Endothelial cell of umbilical vein (primary cell): ENCODE data around the gene CEACAM16. TPM values are rescaled to one million over a fixed set of nuclear protein-coding genes. Genes with fewer than 3 reads are reported as not detected.

Experiments used
- BruUV-seq: library from RNA; stranded (reverse); fragments of 400-500 nt; replicated peaks from 2 replicates; lab custom pipeline; 2021; lab: Mats Ljungman, UMichigan
- CTCF ChIA-PET: fragments of 300-600, 350-600 bp; sonication (Branson Sonifier 250); formaldehyde crosslinking; loops from one replicate; lab custom pipeline; 2021; ENCODE audit warnings: antibody characterized with exemption, inconsistent platforms; lab: Charles Lee
- POLR2A ChIA-PET: fragments of 300-600, 350-600 bp; sonication (Branson Sonifier 250); formaldehyde crosslinking; loops from one replicate; lab custom pipeline; 2021; ENCODE audit warnings: antibody characterized with exemption, inconsistent platforms; lab: Charles Lee
- DNase-seq: peaks from one replicate; pipeline ENCODE4 v3.0.0-alpha.2; 2011; ENCODE audit warnings: low read depth, low spot score
- FAIRE-seq: peaks from 2 replicates; lab custom pipeline; 2011; peaks lifted over from hg19 to GRCh38; lab: Jason Lieb, UNC
- H2AFZ ChIP-seq: 2 replicates; pipeline ENCODE4 v1.6.0; 2012; ENCODE audit warnings: low read depth, low read length, control low read depth, inconsistent platforms
- H3K27ac ChIP-seq: 2 replicates; pipeline ENCODE4 v1.5.1; 2011; ENCODE audit warnings: low read depth, mild to moderate bottlenecking, control low read depth, low read length, moderate library complexity; ENCODE audit not compliant: insufficient read depth
- H3K27me3 ChIP-seq, 2 experiments: 2 replicates each; pipeline versions ENCODE4 v1.6.0 to v1.6.1; 2011; ENCODE audit warnings: low read length in 2 of 2, mixed read lengths in 1 of 2; ENCODE audit not compliant: control insufficient read depth in 2 of 2, insufficient read depth in 2 of 2
- H3K36me3 ChIP-seq, 2 experiments: 2 replicates in 1 of 2; 3 replicates in 1 of 2; pipeline ENCODE4 v1.5.1; 2011; ENCODE audit warnings: low read length in 2 of 2, mild to moderate bottlenecking in 1 of 2, moderate library complexity in 1 of 2; ENCODE audit not compliant: control insufficient read depth in 2 of 2, insufficient read depth in 2 of 2; ENCODE audit errors: extremely low read depth in 1 of 2
- H3K4me1 ChIP-seq: 3 replicates; pipeline ENCODE4 v1.5.1; 2011; ENCODE audit warnings: mild to moderate bottlenecking, low read length; ENCODE audit not compliant: control insufficient read depth, insufficient read depth; ENCODE audit errors: extremely low read depth
- H3K4me2 ChIP-seq: 2 replicates; pipeline ENCODE4 v1.6.1; 2011; ENCODE audit warnings: low read length, control low read depth, mixed read lengths; ENCODE audit not compliant: insufficient read depth
- H3K4me3 ChIP-seq, 3 experiments: fragments of 200-600 bp in 1 of 3; sonication (generic), shearing (Covaris generic) in 1 of 3; replicated peaks in 1 of 3; 2 replicates each; pipeline ENCODE4 v1.5.1; 2011 to 2016; ENCODE audit warnings: control low read depth in 3 of 3, low read length in 3 of 3, mild to moderate bottlenecking in 2 of 3, inconsistent platforms in 1 of 3, low read depth in 1 of 3, moderate library complexity in 1 of 3; ENCODE audit not compliant: insufficient read depth in 1 of 3
- H3K79me2 ChIP-seq: 2 replicates; pipeline ENCODE4 v1.6.0; 2012; ENCODE audit warnings: low read length, inconsistent platforms; ENCODE audit not compliant: control insufficient read depth, insufficient read depth
- H3K9ac ChIP-seq: replicated peaks from 2 replicates; pipeline ENCODE3; 2011; ENCODE audit warnings: low read length, control low read depth; ENCODE audit not compliant: insufficient read depth; ENCODE audit errors: extremely low read depth
- H3K9me1 ChIP-seq: replicated peaks from 3 replicates; pipeline ENCODE4 v1.6.0; 2011; ENCODE audit warnings: mild to moderate bottlenecking, low read length; ENCODE audit not compliant: control insufficient read depth, insufficient read depth; ENCODE audit errors: extremely low read depth
- H3K9me3 ChIP-seq: replicated peaks from 2 replicates; pipeline ENCODE4 v1.5.1; 2012; ENCODE audit warnings: low read length, inconsistent platforms; ENCODE audit not compliant: control insufficient read depth, insufficient read depth
- H4K20me1 ChIP-seq: replicated peaks from 2 replicates; pipeline ENCODE3; 2011; ENCODE audit warnings: mild to moderate bottlenecking, low read length; ENCODE audit not compliant: control insufficient read depth, insufficient read depth; ENCODE audit errors: extremely low read depth
- CTCF ChIP-seq, 2 donors: IDR thresholded peaks; 1 replicate in 1 of 2; 2 replicates in 1 of 2; pipeline ENCODE4 v1.5.1; 2011; ENCODE audit warnings: low read length in 2 of 2, mild to moderate bottlenecking in 2 of 2, moderate library complexity in 2 of 2, control low read depth in 1 of 2, inconsistent platforms in 1 of 2, low read depth in 1 of 2; ENCODE audit not compliant: insufficient read depth in 1 of 2; ENCODE audit errors: extremely low read depth in 1 of 2
- EZH2 ChIP-seq: IDR thresholded peaks from 2 replicates; pipeline ENCODE4 v1.6.1; 2012; ENCODE audit warnings: borderline replicate concordance, low read depth, mild to moderate bottlenecking, moderate library complexity, low read length, inconsistent platforms; ENCODE audit not compliant: severe bottlenecking
- FOS ChIP-seq: IDR thresholded peaks from 2 replicates; pipeline ENCODE4 v1.6.1; 2011; ENCODE audit warnings: mild to moderate bottlenecking, low read length, moderate library complexity, borderline replicate concordance; ENCODE audit not compliant: insufficient read depth
- GATA2 ChIP-seq: IDR thresholded peaks from 2 replicates; pipeline ENCODE4 v1.7.0; 2011; ENCODE audit warnings: low read depth, mild to moderate bottlenecking, moderate library complexity, mixed read lengths, low read length; ENCODE audit not compliant: insufficient read length, insufficient read depth
- JUN ChIP-seq: IDR thresholded peaks from 2 replicates; pipeline ENCODE4 v1.6.1; 2011; ENCODE audit warnings: borderline replicate concordance, low read depth; ENCODE audit not compliant: insufficient read length, insufficient read depth
- MYC ChIP-seq: IDR thresholded peaks from one replicate; pipeline ENCODE4 v1.6.1; 2011; ENCODE audit warnings: mild to moderate bottlenecking, low read depth, low read length
- POLR2A ChIP-seq: IDR thresholded peaks from 2 replicates; pipeline ENCODE4 v1.6.1; 2012; ENCODE audit warnings: low read depth, mild to moderate bottlenecking, control low read depth, low read length
- POLR2AphosphoS5 ChIP-seq: IDR thresholded peaks from 2 replicates; pipeline ENCODE4 v1.6.1; 2012; ENCODE audit warnings: low read depth, mild to moderate bottlenecking, control low read depth, low read length, moderate library complexity; ENCODE audit not compliant: insufficient read depth
- dilution Hi-C: fragments of 300-500 bp; cut with MboI; formaldehyde crosslinking; loops from one replicate; pipeline ENCODE4 v1.15.0; 2019; ENCODE audit warnings: low sequenced_read_pairs; ENCODE audit not compliant: extremely low pct_ligation_motif_present
- intact Hi-C: fragments of 100-400 bp; cut with micrococcal nuclease; formaldehyde crosslinking; loops from one replicate; pipeline ENCODE4 v1.10.0; 2022
- polyA plus RNA-seq, 4 experiments: library from polyadenylated mRNA; depleted of rRNA in 3 of 4; stranded (reverse) in 3 of 4; unstranded in 1 of 4; fragments of >200 nt; gene quantifications; 2 replicates each; pipeline versions ENCODE4 v1.2.1 to v1.2.3, GENCODE V29; 2011 to 2012; ENCODE audit warnings: missing spikeins in 1 of 4
- total RNA-seq: library from RNA; stranded (reverse); gene quantifications from 2 replicates; pipeline ENCODE4 v1.2.3, GENCODE V29; 2021
- TF ChIP-seq, protein P1 (sequence below): IDR thresholded peaks from 2 replicates; pipeline ENCODE4 v1.6.1; 2011; ENCODE audit not compliant: insufficient read depth, insufficient read length

CEACAM16 gene
- total and polyA plus RNA-seq, 2 donors (not counting 3 experiments of a cell fraction or from before 2014, with no cell fraction given) = not detected

DNA sequence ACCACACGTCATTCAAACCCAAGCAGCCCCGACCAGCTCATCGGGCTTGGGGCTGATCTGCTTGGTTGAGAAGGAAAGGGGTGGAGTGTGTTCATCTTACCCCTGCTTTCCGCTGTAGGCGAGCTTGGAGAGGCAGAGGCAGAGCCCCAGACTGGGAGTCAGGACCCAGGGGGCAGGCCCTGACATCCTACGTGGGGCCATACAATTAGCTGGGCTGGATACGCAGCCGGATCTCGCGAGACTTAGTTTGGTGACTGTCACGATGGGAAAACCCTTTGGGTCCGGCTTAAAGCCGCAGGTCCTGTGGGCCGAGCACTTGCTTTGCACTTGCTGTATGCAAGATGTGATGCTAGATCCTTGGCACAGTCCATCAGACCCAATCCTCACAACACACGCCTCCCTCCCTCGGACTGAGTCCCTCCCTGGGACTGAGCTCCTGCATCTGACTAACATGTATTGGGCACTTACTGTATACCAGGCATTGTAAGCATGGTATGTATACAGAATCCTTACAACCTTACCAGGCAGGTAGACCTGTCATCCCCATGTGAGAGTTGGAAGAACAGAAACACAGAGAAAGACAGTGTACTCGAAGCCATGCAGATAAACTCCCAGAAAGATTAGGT is 3.7 kb downstream of the CEACAM16 start:
- Histone ChIP-seq H3K36me3 (no peaks in the 10 kb centered on the region), H4K20me1 (no peaks in the 10 kb centered on the region), H3K4me1 (no peaks in the 10 kb centered on the region), H3K9ac (no peak overlapping the region), H3K27me3 (no peaks in the 10 kb centered on the region), H3K79me2 (no peaks in the 10 kb centered on the region), H2AFZ (no peak overlapping the region), H3K4me2 (no peak overlapping the region), H3K27ac (no peak overlapping the region), H3K9me1 (no peaks in the 10 kb centered on the region), H3K9me3 (no peaks in the 10 kb centered on the region), H3K4me3 (no peak overlapping the region)
- no TSS peak for BruUV-seq
- TF ChIP-seq MYC (no peak), JUN (no peak), POLR2A (no peak), GATA2 (no peak), FOS (no peak), POLR2AphosphoS5 (no peak), CTCF (IDR thresholded peaks at IDR 0.05; ENCODE audit: extremely low read depth in 1 of 2, insufficient read depth in 1 of 2, low read depth in 1 of 2, low read length in 2 of 2) (no peak), EZH2 (no peak)
- TF ChIP-seq, protein P1, sequence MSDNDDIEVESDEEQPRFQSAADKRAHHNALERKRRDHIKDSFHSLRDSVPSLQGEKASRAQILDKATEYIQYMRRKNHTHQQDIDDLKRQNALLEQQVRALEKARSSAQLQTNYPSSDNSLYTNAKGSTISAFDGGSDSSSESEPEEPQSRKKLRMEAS = no peak
- POLR2A ChIA-PET = no interaction called here
- FAIRE-seq (no peak), DNase-seq (no peak)
- dilution Hi-C loops = no loop called here
- CTCF ChIA-PET = interaction anchor here (1.0 to 1.3 kb wide), 2 partner anchors 13 to 21 kb away, joined by 3 to 5 read pairs; no protein-coding TSS in a partner anchor
- intact Hi-C loops = no loop called here
